K562 treated with DMSO at 1 percent for 24 hours (cell line): Measurements from ENCODE around the gene PRAMEF17. TPM values are rescaled to one million over a fixed set of nuclear protein-coding genes. Genes with fewer than 3 reads are reported as not detected.

Experiments
- total RNA-seq: library from RNA; unstranded; fragments of 300-600 nt; gene quantifications from 2 replicates; pipeline ENCODE4 v1.2.3, GENCODE V29; 2022; ENCODE audit warnings: low read depth; ENCODE audit not compliant: insufficient read depth

PRAMEF17 gene, protein sequence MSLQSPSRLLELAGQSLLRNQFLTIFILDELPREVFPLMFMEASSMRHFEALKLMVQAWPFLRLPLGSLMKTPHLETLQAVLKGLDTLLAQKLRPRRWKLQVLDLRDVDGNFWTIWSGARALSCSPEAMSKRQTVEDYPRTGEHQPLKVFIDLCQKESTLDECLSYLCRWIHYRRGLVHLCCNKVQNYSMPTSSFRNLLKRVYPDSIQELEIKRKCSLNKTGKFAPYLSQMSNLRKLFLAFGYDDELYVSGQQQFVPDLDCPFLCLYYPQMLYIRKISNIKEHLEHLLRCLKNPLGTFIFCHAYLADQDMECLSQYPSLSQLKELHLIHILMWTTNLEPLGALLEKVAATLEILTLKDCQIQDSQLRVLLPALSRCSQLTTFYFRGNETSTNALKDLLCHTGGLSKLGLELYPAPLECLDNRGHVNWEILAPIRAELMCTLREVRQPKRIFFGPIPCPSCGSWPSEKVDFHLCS
- total RNA-seq = not detected in 2 replicates

DNA sequence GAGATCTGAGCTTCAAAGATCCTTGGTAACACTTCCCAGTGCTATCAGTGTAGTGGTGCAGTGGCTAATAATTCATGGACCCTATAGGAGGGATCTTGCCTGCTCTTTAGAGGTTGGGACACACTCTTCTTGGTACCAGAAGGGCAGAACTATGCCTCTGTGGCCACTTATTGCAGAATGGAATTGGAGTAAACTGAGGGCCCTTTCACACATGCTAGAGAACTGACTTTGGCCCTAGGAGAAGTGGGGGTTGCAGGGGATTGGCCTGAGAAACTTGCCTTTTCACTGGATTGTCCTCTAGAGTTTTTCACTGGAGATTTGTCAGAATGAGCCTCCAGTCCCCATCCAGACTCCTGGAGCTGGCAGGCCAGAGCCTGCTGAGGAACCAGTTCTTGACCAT, at the start of gene PRAMEF17:
TSS of gene PRAMEF17 (plus strand) at position 301 of the 400 bp plus-strand sequence. CDS start at position 327, 26 bp downstream.

DNA sequence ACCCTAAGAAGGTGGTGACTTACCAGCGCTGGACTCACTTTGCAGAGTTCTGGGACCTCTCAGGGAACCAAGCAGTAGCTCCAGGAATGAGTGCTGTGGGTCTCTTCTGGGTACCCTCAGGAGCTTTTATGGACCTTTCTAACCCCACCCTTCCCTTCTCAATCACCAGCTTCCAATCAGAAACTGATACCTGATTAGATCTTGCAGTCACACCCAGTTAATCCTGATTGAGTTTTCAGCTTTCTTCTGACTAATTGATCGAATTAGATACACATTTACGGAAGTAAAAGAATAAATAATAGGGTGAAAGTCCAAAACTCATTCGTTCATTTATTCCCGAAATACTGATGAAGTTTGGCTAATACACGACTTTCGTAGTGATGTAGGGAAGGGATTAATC, 42.4 kb upstream of the PRAMEF17 start, which contains the start of gene PRAMEF14:
TSS of gene PRAMEF14 (minus strand) at position 101 of the 400 bp plus-strand sequence. CDS start 1,820 bp downstream, outside the sequence.

DNA sequence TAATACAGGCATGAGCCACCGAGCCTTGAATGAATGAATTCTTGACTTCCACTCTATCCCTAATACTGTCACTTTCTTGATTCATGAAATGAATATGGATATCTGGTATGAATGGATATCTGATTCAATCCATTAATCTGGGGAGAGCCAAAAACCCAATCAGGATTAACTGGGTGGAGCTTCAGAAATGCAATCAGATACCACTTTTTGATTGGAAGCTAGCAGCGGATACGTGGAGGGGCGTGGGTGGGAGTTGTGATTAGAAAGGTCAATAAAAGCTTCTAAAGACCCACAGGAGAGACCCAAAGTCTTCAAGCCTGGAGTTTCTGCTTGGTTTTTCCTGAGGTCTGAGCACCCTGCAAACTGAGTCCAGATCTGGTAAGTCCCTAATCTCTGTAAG, 20.7 kb downstream of the PRAMEF17 start, which contains the start of gene PRAMEF20:
TSS of gene PRAMEF20 (plus strand) at position 301 of the 400 bp plus-strand sequence. CDS start 5,905 bp downstream, outside the sequence.

Other genes with a start within 250 kb of the PRAMEF17 start
- not detected in 2 replicates for gene PRAMEF26, start 233.6 kb upstream of the PRAMEF17 start, total RNA-seq
- gene HNRNPCL4, start 224.0 kb upstream of the PRAMEF17 start, total RNA-seq = not detected in 2 replicates
- gene PRAMEF9, start 217.8 kb upstream of the PRAMEF17 start, total RNA-seq = not detected in 2 replicates
- not detected in 2 replicates for gene PRAMEF13, start 188.2 kb upstream of the PRAMEF17 start, total RNA-seq
- gene PRAMEF18, start 163.5 kb upstream of the PRAMEF17 start, total RNA-seq = not detected in 2 replicates
- gene PRAMEF5, start 135.4 kb upstream of the PRAMEF17 start, total RNA-seq = not detected in 2 replicates
- 0.21 TPM in 1 of 2 replicates, not detected in the other for gene PRAMEF8, start 104.5 kb upstream of the PRAMEF17 start, total RNA-seq
- gene PRAMEF33, start 86.1 kb upstream of the PRAMEF17 start, total RNA-seq = not detected in 2 replicates
- gene PRAMEF15, start 74.1 kb upstream of the PRAMEF17 start, total RNA-seq = not detected in 2 replicates
- not detected in 2 replicates for gene PRAMEF14, start 42.5 kb upstream of the PRAMEF17 start, total RNA-seq
- not detected in 2 replicates for gene PRAMEF19, start 17.7 kb upstream of the PRAMEF17 start, total RNA-seq
- not detected in 2 replicates for gene PRAMEF20, start 20.8 kb downstream of the PRAMEF17 start, total RNA-seq
- not detected in 2 replicates for gene LRRC38, start 124.4 kb downstream of the PRAMEF17 start, total RNA-seq
- gene PDPN, start 194.2 kb downstream of the PRAMEF17 start, total RNA-seq = not detected in 2 replicates